H9 (cell line): ENCODE data around the gene DNAJC15. TPM values are rescaled to one million over a fixed set of nuclear protein-coding genes. Genes with fewer than 3 reads are reported as not detected.
A peak's percentile ranks its signal among the peaks of the same experiment; 100 is the strongest.

ENCODE experiments used
- DNase-seq: peaks from one replicate; pipeline ENCODE4 v3.0.0-alpha.2; 2017
- H2AFZ ChIP-seq: one replicate; pipeline ENCODE4 v1.6.1; 2013; ENCODE audit warnings: mild to moderate bottlenecking, low read length, control low read depth, moderate library complexity
- H2AK5ac ChIP-seq: 2 replicates; pipeline ENCODE4 v1.6.1; 2013; ENCODE audit warnings: low read length, control low read depth, mixed read lengths; ENCODE audit not compliant: insufficient read length
- H2BK120ac ChIP-seq: one replicate; pipeline ENCODE4 v1.6.1; 2013; ENCODE audit warnings: low read depth, mild to moderate bottlenecking, low read length, control low read depth, inconsistent platforms; ENCODE audit not compliant: poor library complexity, severe bottlenecking
- H2BK12ac ChIP-seq: 2 replicates; pipeline ENCODE4 v1.6.1; 2013; ENCODE audit warnings: low read length, control low read depth, mixed read lengths, low read depth; ENCODE audit not compliant: insufficient read length
- H2BK15ac ChIP-seq: 2 replicates; pipeline ENCODE4 v1.6.1; 2013; ENCODE audit warnings: low read depth, low read length, control low read depth
- H2BK20ac ChIP-seq: one replicate; pipeline ENCODE4 v1.6.1; 2013; ENCODE audit warnings: low read depth, mild to moderate bottlenecking, low read length, control low read depth, inconsistent platforms; ENCODE audit not compliant: poor library complexity, severe bottlenecking
- H2BK5ac ChIP-seq: 2 replicates; pipeline ENCODE4 v1.6.1; 2013; ENCODE audit warnings: low read length, control low read depth, mixed read lengths; ENCODE audit not compliant: insufficient read length
- H3K14ac ChIP-seq: 2 replicates; pipeline ENCODE4 v1.6.1; 2013; ENCODE audit warnings: low read length, control low read depth; ENCODE audit not compliant: insufficient read depth
- H3K18ac ChIP-seq: 2 replicates; pipeline ENCODE4 v1.6.1; 2013; ENCODE audit warnings: low read depth, mild to moderate bottlenecking, mixed read lengths, low read length, control low read depth; ENCODE audit not compliant: insufficient read length
- H3K23ac ChIP-seq: 2 replicates; pipeline ENCODE4 v1.6.1; 2013; ENCODE audit warnings: low read length, control low read depth, mixed read lengths, low read depth; ENCODE audit not compliant: insufficient read length
- H3K23me2 ChIP-seq: 2 replicates; pipeline ENCODE4 v1.6.1; 2013; ENCODE audit warnings: low read depth, mild to moderate bottlenecking, mixed read lengths, low read length, control low read depth; ENCODE audit not compliant: insufficient read length, poor library complexity, severe bottlenecking
- H3K27ac ChIP-seq: 2 replicates; pipeline ENCODE4 v1.5.1; 2013; ENCODE audit warnings: low read length, control low read depth, mixed read lengths, low read depth; ENCODE audit not compliant: insufficient read length
- H3K27me3 ChIP-seq: 2 replicates; pipeline ENCODE4 v1.6.1; 2013; ENCODE audit warnings: low read length, control low read depth, inconsistent platforms; ENCODE audit not compliant: insufficient read depth
- H3K4ac ChIP-seq: 2 replicates; pipeline ENCODE4 v1.6.1; 2013; ENCODE audit warnings: low read depth, mild to moderate bottlenecking, control low read depth, inconsistent platforms, low read length, moderate library complexity
- H3K4me1 ChIP-seq: 2 replicates; pipeline ENCODE4 v1.6.1; 2013; ENCODE audit warnings: low read length, control low read depth, inconsistent platforms; ENCODE audit not compliant: insufficient read depth
- H3K4me2 ChIP-seq: 2 replicates; pipeline ENCODE4 v1.6.1; 2013; ENCODE audit warnings: low read length, control low read depth, mixed read lengths; ENCODE audit not compliant: insufficient read length, insufficient read depth
- H3K56ac ChIP-seq: 2 replicates; pipeline ENCODE4 v1.6.1; 2013; ENCODE audit warnings: low read depth, mild to moderate bottlenecking, mixed read lengths, low read length, control low read depth; ENCODE audit not compliant: insufficient read length
- H3K79me1 ChIP-seq: 2 replicates; pipeline ENCODE4 v1.6.1; 2013; ENCODE audit warnings: low read depth, mild to moderate bottlenecking, moderate library complexity, low read length, control low read depth, inconsistent platforms; ENCODE audit not compliant: insufficient read depth, poor library complexity, severe bottlenecking
- H3K79me2 ChIP-seq: 2 replicates; pipeline ENCODE4 v1.6.1; 2013; ENCODE audit warnings: low read length, control low read depth, inconsistent platforms; ENCODE audit not compliant: insufficient read depth
- H3K9ac ChIP-seq: 2 replicates; pipeline ENCODE4 v1.6.1; 2013; ENCODE audit warnings: low read length, control low read depth, mixed read lengths; ENCODE audit not compliant: insufficient read length; ENCODE audit errors: extremely low read depth
- H3K9me3 ChIP-seq: one replicate; pipeline ENCODE4 v1.6.1; 2013; ENCODE audit warnings: low read depth, low read length, inconsistent platforms; ENCODE audit not compliant: control insufficient read depth
- H3T11ph ChIP-seq: one replicate; pipeline ENCODE4 v1.6.1; 2013; ENCODE audit warnings: mild to moderate bottlenecking, low read length, control low read depth, inconsistent platforms
- H4K20me1 ChIP-seq: one replicate; pipeline ENCODE4 v1.6.1; 2013; ENCODE audit not compliant: control insufficient read depth, insufficient read length, insufficient read depth
- H4K5ac ChIP-seq: 2 replicates; pipeline ENCODE4 v1.6.1; 2013; ENCODE audit warnings: low read depth, mild to moderate bottlenecking, mixed read lengths, low read length, control low read depth; ENCODE audit not compliant: insufficient read length
- H4K8ac ChIP-seq: replicated peaks from 2 replicates; pipeline ENCODE4 v1.6.1; 2013; ENCODE audit warnings: low read length, control low read depth, mixed read lengths, low read depth; ENCODE audit not compliant: insufficient read length
- H4K91ac ChIP-seq: 2 replicates; pipeline ENCODE4 v1.6.1; 2013; ENCODE audit warnings: low read depth, mild to moderate bottlenecking, moderate library complexity, mixed read lengths, low read length, control low read depth; ENCODE audit not compliant: insufficient read length
- H3K27ac Mint-ChIP-seq, 3 experiments: 2 replicates in 2 of 3; 3 replicates in 1 of 3; pipeline ENCODE4 v1.8.0; 2020 to 2021; ENCODE audit warnings: mixed read lengths in 3 of 3, mild to moderate bottlenecking in 1 of 3, moderate library complexity in 1 of 3
- H3K27me3 Mint-ChIP-seq: 2 replicates; pipeline ENCODE4 v1.8.0; 2021; ENCODE audit warnings: low read depth, mild to moderate bottlenecking, moderate library complexity, mixed read lengths
- H3K36me3 Mint-ChIP-seq, 3 experiments: 2 replicates in 2 of 3; 3 replicates in 1 of 3; pipeline ENCODE4 v1.8.0; 2020 to 2021; ENCODE audit warnings: low read depth in 3 of 3, mixed read lengths in 3 of 3; ENCODE audit not compliant: insufficient read depth in 1 of 3
- H3K4me1 Mint-ChIP-seq, 2 experiments: 2 replicates each; pipeline ENCODE4 v1.8.0; 2020; ENCODE audit warnings: mixed read lengths in 2 of 2
- H3K4me3 Mint-ChIP-seq, 2 experiments: 2 replicates in 1 of 2; 3 replicates in 1 of 2; pipeline ENCODE4 v1.8.0; 2020 to 2021; ENCODE audit warnings: mild to moderate bottlenecking in 2 of 2, mixed read lengths in 2 of 2, moderate library complexity in 1 of 2
- H3K9me3 Mint-ChIP-seq, 2 experiments: 2 replicates in 1 of 2; 3 replicates in 1 of 2; pipeline ENCODE4 v1.8.0; 2020; ENCODE audit warnings: mild to moderate bottlenecking in 2 of 2, mixed read lengths in 2 of 2, moderate library complexity in 1 of 2
- CTCF ChIP-seq: fragments of 200-600 bp; sonication (generic); conservative IDR thresholded peaks from 3 replicates; pipeline ENCODE4 v1.8.0; 2021; ENCODE audit warnings: antibody characterized with exemption, mild to moderate bottlenecking
- WGBS: extraction: QIAGEN DNeasy Blood & Tissue Kit; methylation state at CpG from one replicate; pipeline ENCODE4 v1.1.7; 2013; ENCODE audit warnings: missing lambda C conversion rate, low lambda C conversion rate, mixed read lengths; ENCODE audit not compliant: insufficient read length; ENCODE audit errors: extremely low coverage; 5-methylcytosine and 5-hydroxymethylcytosine counted together
- total RNA-seq: library from RNA; stranded (reverse); gene quantifications from 2 replicates; pipeline ENCODE4 v1.2.1, GENCODE V29; 2021

The DNAJC15 gene
- total RNA-seq, 1 experiment from 2014 or later = 13.4 TPM

DNA sequence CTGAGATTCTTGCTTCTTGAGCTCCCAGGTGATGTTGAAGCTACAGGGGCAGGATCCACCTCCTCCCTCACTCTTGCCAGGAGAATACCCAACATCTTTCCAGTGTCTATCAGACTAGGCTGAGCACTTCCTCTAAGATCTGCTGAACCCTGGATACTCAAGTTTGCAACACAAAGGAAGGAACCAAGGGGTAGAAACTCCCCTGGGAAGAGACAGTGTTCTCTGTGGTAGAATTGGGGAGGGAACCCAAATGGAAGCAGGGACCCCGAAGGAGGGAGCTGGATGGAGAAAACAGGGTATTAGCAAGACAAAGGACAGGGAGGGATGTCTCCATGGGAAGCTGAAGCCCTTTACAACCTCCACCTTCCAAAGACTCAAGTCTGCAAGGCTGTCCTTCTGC lies 117.6 kb downstream of the DNAJC15 start:
- H3K27me3 ChIP-seq = no peaks in the 10 kb centered on the region
- no peak overlapping the region for H4K5ac ChIP-seq
- H3K27ac ChIP-seq = no peak overlapping the region
- no peak overlapping the region for H3K14ac ChIP-seq
- no peak overlapping the region for H3K56ac ChIP-seq
- H3K9me3 ChIP-seq = no peaks in the 10 kb centered on the region
- no peak overlapping the region for H2BK20ac ChIP-seq
- no peak overlapping the region for H3T11ph ChIP-seq
- H3K23me2 ChIP-seq = no peaks in the 10 kb centered on the region
- 0 out of 5 replicates have a peak overlapping the region, but pooled peaks have one; percentile 1 to 25 for H3K4me3 Mint-ChIP-seq
- no peaks in the 10 kb centered on the region for H3K79me2 ChIP-seq
- no peak overlapping the region for H3K4ac ChIP-seq
- peaks cover 1% of the 10 kb centered on the region for H3K27me3 Mint-ChIP-seq
- no peak overlapping the region for H3K18ac ChIP-seq
- H3K27ac Mint-ChIP-seq = peak overlapping the region in 2 of 3 experiments; percentile 81 to 87; a peak in 3 of 7 replicates
- DNase-seq = no peak
- no peak for TF ChIP-seq CTCF
- no peaks in the 10 kb centered on the region for H4K20me1 ChIP-seq
- peaks cover 50 to 51% of the 10 kb centered on the region in 2 experiments for H3K4me1 Mint-ChIP-seq
- no peaks in the 10 kb centered on the region for H3K36me3 Mint-ChIP-seq
- no peak overlapping the region for H2BK120ac ChIP-seq
- no CpG with 5 or more reads among the region's 1 CpG for WGBS
- H4K91ac ChIP-seq = no peak overlapping the region
- no peak overlapping the region for H2BK15ac ChIP-seq
- H3K4me1 ChIP-seq = peaks cover 5% of the 10 kb centered on the region; the same call in 1 of the 2 replicates
- H2BK5ac ChIP-seq = no peak overlapping the region
- H3K4me2 ChIP-seq = peak overlapping the region; percentile 14
- no peaks in the 10 kb centered on the region for H3K9me3 Mint-ChIP-seq
- no peak overlapping the region for H2AFZ ChIP-seq
- H4K8ac ChIP-seq = no peak overlapping the region
- H3K79me1 ChIP-seq = no peaks in the 10 kb centered on the region
- H3K9ac ChIP-seq = no peak overlapping the region
- no peak overlapping the region for H2BK12ac ChIP-seq
- no peak overlapping the region for H2AK5ac ChIP-seq
- no peak overlapping the region for H3K23ac ChIP-seq
